Measurements from ENCODE around the gene PLCL2. TPM values are rescaled to one million over a fixed set of nuclear protein-coding genes. Genes with fewer than 3 reads are reported as not detected.

Gene PLCL2
- total RNA-seq, 1 experiment from 2014 or later, result 0.92 TPM

DNA sequence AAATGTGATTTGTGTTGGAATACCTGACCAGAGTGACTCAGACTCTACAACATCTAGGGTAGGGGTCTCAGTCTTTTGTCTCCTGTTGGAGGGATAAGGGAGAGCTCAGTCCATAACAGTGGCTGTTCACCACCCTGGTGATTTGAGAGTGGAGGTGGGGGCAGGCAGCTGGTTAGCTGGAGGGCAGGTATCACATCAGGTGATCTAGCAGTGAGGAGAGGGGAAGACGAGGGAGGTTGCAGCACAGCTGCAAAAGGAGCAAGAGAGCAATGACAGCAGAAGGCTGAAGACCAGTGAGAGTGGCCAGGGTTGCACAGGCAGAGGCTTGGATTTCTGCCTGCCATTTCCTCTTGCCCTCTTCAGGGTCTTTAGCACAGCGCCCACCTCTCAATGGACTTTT is 38.4 kb downstream of the PLCL2 start:
- intact Hi-C loops (cut with micrococcal nuclease; ENCODE audit: unreplicated experiment), result no loop called here
- H3K9me3 ChIP-seq (ENCODE audit: low read depth, low read length, poor library complexity, severe bottlenecking), result no peaks in the 10 kb centered on the region
- no peak overlapping the region for H3K4me3 ChIP-seq (ENCODE audit: low read depth, low read length, poor library complexity, severe bottlenecking)
- CTCF ChIA-PET, result no interaction called here
- H3K36me3 ChIP-seq (ENCODE audit: insufficient read depth, low read length, poor library complexity, severe bottlenecking), result no peaks in the 10 kb centered on the region
- no peak for DNase-seq (ENCODE audit: low spot score)
- POLR2A ChIA-PET (ENCODE audit: low non-redundant PET), result no interaction called here
- BruUV-seq (replicated peaks), result no TSS peak
- TF ChIP-seq, protein P1, sequence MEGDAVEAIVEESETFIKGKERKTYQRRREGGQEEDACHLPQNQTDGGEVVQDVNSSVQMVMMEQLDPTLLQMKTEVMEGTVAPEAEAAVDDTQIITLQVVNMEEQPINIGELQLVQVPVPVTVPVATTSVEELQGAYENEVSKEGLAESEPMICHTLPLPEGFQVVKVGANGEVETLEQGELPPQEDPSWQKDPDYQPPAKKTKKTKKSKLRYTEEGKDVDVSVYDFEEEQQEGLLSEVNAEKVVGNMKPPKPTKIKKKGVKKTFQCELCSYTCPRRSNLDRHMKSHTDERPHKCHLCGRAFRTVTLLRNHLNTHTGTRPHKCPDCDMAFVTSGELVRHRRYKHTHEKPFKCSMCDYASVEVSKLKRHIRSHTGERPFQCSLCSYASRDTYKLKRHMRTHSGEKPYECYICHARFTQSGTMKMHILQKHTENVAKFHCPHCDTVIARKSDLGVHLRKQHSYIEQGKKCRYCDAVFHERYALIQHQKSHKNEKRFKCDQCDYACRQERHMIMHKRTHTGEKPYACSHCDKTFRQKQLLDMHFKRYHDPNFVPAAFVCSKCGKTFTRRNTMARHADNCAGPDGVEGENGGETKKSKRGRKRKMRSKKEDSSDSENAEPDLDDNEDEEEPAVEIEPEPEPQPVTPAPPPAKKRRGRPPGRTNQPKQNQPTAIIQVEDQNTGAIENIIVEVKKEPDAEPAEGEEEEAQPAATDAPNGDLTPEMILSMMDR (conservative IDR thresholded peaks at IDR 0.05; ENCODE audit: low read depth, low read length), result no peak
- no peak for TF ChIP-seq EZH2 (IDR thresholded peaks at IDR 0.05; ENCODE audit: borderline replicate concordance, low read depth, low read length, poor library complexity, severe bottlenecking)
- H3K27ac ChIP-seq (ENCODE audit: low read depth, low read length, poor library complexity, severe bottlenecking), result no peak overlapping the region
- no peaks in the 10 kb centered on the region for H3K27me3 ChIP-seq (replicated peaks; ENCODE audit: insufficient read depth, low read depth, low read length, poor library complexity)
- H3K4me1 ChIP-seq (ENCODE audit: insufficient read depth, low read length, poor library complexity, severe bottlenecking), result no peaks in the 10 kb centered on the region

DNA sequence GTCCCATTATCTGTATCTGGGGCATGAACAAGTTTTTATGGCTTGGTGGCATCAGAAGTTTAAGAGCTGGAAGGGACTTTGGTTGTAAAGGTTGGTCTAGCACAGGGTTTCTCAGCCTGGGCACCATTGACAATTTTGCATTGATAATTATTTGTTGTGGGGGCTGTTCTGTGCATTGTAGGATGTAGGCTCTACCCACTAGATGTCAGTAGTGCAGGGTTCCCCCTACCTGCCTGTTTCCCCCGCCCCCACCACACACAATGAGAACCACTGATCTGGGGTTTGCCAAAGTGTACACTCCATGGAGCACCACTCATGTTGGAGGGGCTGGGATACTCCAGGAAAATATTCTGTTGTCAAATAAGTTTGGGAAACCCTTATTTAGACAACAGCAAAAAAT is 42.7 kb downstream of the PLCL2 start:
- Histone ChIP-seq H3K9me3 (ENCODE audit: low read depth, low read length, poor library complexity, severe bottlenecking) (no peaks in the 10 kb centered on the region), H3K4me3 (ENCODE audit: low read depth, low read length, poor library complexity, severe bottlenecking) (no peak overlapping the region), H3K27me3 (replicated peaks; ENCODE audit: insufficient read depth, low read depth, low read length, poor library complexity) (peaks cover 9% of the 10 kb centered on the region), H3K4me1 (ENCODE audit: insufficient read depth, low read length, poor library complexity, severe bottlenecking) (no peaks in the 10 kb centered on the region), H3K36me3 (ENCODE audit: insufficient read depth, low read length, poor library complexity, severe bottlenecking) (no peaks in the 10 kb centered on the region), H3K27ac (ENCODE audit: low read depth, low read length, poor library complexity, severe bottlenecking) (no peak overlapping the region)
- TF ChIP-seq, protein P1 (conservative IDR thresholded peaks at IDR 0.05; ENCODE audit: low read depth, low read length), result no peak
- no peak for TF ChIP-seq EZH2 (IDR thresholded peaks at IDR 0.05; ENCODE audit: borderline replicate concordance, low read depth, low read length, poor library complexity, severe bottlenecking)
- BruUV-seq (replicated peaks), result no TSS peak
- intact Hi-C loops (cut with micrococcal nuclease; ENCODE audit: unreplicated experiment), result no loop called here
- POLR2A ChIA-PET (ENCODE audit: low non-redundant PET), result no interaction called here
- no peak for DNase-seq (ENCODE audit: low spot score)
- CTCF ChIA-PET, result no interaction called here

DNA sequence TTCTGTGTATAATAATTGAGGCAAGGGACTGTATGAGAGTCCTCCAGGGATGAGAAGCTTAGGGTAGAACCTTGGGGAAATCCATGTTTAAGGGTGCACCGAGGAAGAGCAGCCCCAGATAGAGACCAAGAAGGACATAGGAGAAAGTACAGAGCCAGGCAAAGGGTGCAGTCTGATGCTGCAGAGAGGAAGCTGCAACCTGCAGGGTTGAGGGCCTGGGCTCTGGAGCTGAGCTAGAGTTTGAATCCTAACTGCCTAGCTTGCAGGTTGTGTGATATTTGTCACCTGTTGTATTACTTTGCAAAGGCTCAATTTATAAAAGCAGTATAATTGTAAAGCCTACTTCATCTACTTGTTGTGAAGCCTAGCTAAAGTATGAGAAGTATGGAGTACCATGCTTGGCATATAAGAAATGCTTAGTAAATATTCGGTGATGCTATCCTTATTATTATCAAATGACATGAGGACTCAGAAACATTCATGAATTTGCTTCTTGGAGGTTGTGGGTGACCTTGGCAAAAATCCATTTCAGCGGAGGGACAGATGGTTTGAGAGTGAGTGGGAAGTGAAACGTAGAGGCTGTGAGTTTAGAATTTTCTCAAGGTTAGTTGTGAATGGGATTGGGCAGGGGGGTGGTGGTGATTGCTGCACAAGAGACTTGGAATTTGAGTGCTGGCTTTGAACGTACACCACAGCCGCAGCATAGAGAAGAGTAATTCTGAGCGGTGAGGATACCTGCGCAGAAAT is 43.8 kb downstream of the PLCL2 start:
- no peak for DNase-seq (ENCODE audit: low spot score)
- Histone ChIP-seq H3K4me3 (ENCODE audit: low read depth, low read length, poor library complexity, severe bottlenecking) (no peak overlapping the region), H3K27me3 (replicated peaks; ENCODE audit: insufficient read depth, low read depth, low read length, poor library complexity) (peaks cover 9% of the 10 kb centered on the region), H3K27ac (ENCODE audit: low read depth, low read length, poor library complexity, severe bottlenecking) (no peak overlapping the region), H3K4me1 (ENCODE audit: insufficient read depth, low read length, poor library complexity, severe bottlenecking) (no peaks in the 10 kb centered on the region), H3K36me3 (ENCODE audit: insufficient read depth, low read length, poor library complexity, severe bottlenecking) (no peaks in the 10 kb centered on the region), H3K9me3 (ENCODE audit: low read depth, low read length, poor library complexity, severe bottlenecking) (no peaks in the 10 kb centered on the region)
- intact Hi-C loops (cut with micrococcal nuclease; ENCODE audit: unreplicated experiment), result no loop called here
- TF ChIP-seq EZH2 (IDR thresholded peaks at IDR 0.05; ENCODE audit: borderline replicate concordance, low read depth, low read length, poor library complexity, severe bottlenecking), result no peak
- TF ChIP-seq, protein P1 (conservative IDR thresholded peaks at IDR 0.05; ENCODE audit: low read depth, low read length), result no peak
- BruUV-seq (replicated peaks), result no TSS peak
- POLR2A ChIA-PET (ENCODE audit: low non-redundant PET), result no interaction called here
- CTCF ChIA-PET, result interaction anchor here (0.6 kb wide), 1 partner anchor 326 kb away, joined by 3 read pairs; no protein-coding TSS in a partner anchor
